Measurements from ENCODE around the gene KCNK6.
"Not testable (repeated sequence)": the region's sequence is repeated elsewhere in the genome, so short reads cannot be mapped to it uniquely, and the experiment has no call there.

The KCNK6 gene

GRCh38 chr19:38361633-38362075, 42.0 kb downstream of the KCNK6 start:
- DNase-seq (ENCODE audit: low read depth, low spot score) = peak; percentile 9

- DNase-seq (ENCODE audit: low read depth, low spot score) = peak; percentile 39
Observed at GRCh38 chr19:38362076-38362945, 42.7 kb downstream of the KCNK6 start.

- not testable (repeated sequence) for DNase-seq (ENCODE audit: low read depth, low spot score)
Observed at GRCh38 chr19:38362946-38363688, 43.5 kb downstream of the KCNK6 start.

- no peak for DNase-seq (ENCODE audit: low read depth, low spot score)
Observed at GRCh38 chr19:38367041-38367440, 47.4 kb downstream of the KCNK6 start.

GRCh38 chr19:38369584-38369983, 49.9 kb downstream of the KCNK6 start:
- DNase-seq (ENCODE audit: low read depth, low spot score) = no peak

- DNase-seq (ENCODE audit: low read depth, low spot score) = no peak
Observed at GRCh38 chr19:38370299-38370698, 50.7 kb downstream of the KCNK6 start.

GRCh38 chr19:38371081-38371480, 51.4 kb downstream of the KCNK6 start:
- no peak for DNase-seq (ENCODE audit: low read depth, low spot score)

- no peak for DNase-seq (ENCODE audit: low read depth, low spot score)
Observed at GRCh38 chr19:38373907-38374331, 54.3 kb downstream of the KCNK6 start.

- DNase-seq (ENCODE audit: low read depth, low spot score) = peak; percentile 98
Observed at GRCh38 chr19:38374332-38375097, 54.9 kb downstream of the KCNK6 start, which contains the start of gene PSMD8. PSMD8 (plus strand) TSS chr19:38374571; CDS start chr19:38374602, 31 bp downstream.

- no peak for DNase-seq (ENCODE audit: low read depth, low spot score)
Observed at GRCh38 chr19:38375098-38375493, 55.5 kb downstream of the KCNK6 start.

- DNase-seq (ENCODE audit: low read depth, low spot score) = no peak
Observed at GRCh38 chr19:38375748-38376147, 56.1 kb downstream of the KCNK6 start.

- DNase-seq (ENCODE audit: low read depth, low spot score) = no peak
Observed at GRCh38 chr19:38376576-38376975, 56.9 kb downstream of the KCNK6 start.

- DNase-seq (ENCODE audit: low read depth, low spot score) = no peak
Observed at GRCh38 chr19:38377052-38377451, 57.4 kb downstream of the KCNK6 start.

GRCh38 chr19:38378866-38379265, 59.2 kb downstream of the KCNK6 start:
- no peak for DNase-seq (ENCODE audit: low read depth, low spot score)

GRCh38 chr19:38381138-38381537, 61.5 kb downstream of the KCNK6 start:
- DNase-seq (ENCODE audit: low read depth, low spot score) = no peak

Measured in activated CD4-positive, CD25-positive, alpha-beta regulatory T cell treated with anti-CD3 and anti-CD28 coated beads, Interleukin-2, amount 50 U/mL, for 16 hours (primary cell).